ENCODE measurements around the gene PHLPP2.

PHLPP2 gene

GRCh38 chr16:71724320-71724751, at the start of gene PHLPP2:
TSS of gene PHLPP2 (minus strand) at chr16:71724701. CDS start at chr16:71714795, 9,906 bp downstream.
- no peak for DNase-seq

- no peak for DNase-seq
Measured at GRCh38 chr16:71771571-71771970, 47.1 kb upstream of the PHLPP2 start.

- DNase-seq = no peak
Measured at GRCh38 chr16:71769222-71769621, 44.7 kb upstream of the PHLPP2 start.

GRCh38 chr16:71767060-71767900, 42.8 kb upstream of the PHLPP2 start:
- DNase-seq = no peak

- DNase-seq = no peak
Measured at GRCh38 chr16:71762186-71762585, 37.7 kb upstream of the PHLPP2 start.

- no peak for DNase-seq
Measured at GRCh38 chr16:71761097-71761496, 36.6 kb upstream of the PHLPP2 start.

- DNase-seq = no peak
Measured at GRCh38 chr16:71758293-71758760, 33.8 kb upstream of the PHLPP2 start.

GRCh38 chr16:71754652-71755051, 30.2 kb upstream of the PHLPP2 start:
- no peak for DNase-seq

GRCh38 chr16:71754108-71754507, 29.6 kb upstream of the PHLPP2 start:
- DNase-seq = no peak

- DNase-seq = no peak
Measured at GRCh38 chr16:71748226-71748625, 23.7 kb upstream of the PHLPP2 start.

GRCh38 chr16:71746442-71747046, 22.0 kb upstream of the PHLPP2 start:
- peak; percentile 20 to 27 for DNase-seq

GRCh38 chr16:71738855-71739254, 14.4 kb upstream of the PHLPP2 start:
- no peak for DNase-seq

- DNase-seq = no peak
Measured at GRCh38 chr16:71737501-71737900, 13.0 kb upstream of the PHLPP2 start.

GRCh38 chr16:71734511-71734910, 10.0 kb upstream of the PHLPP2 start:
- no peak for DNase-seq

GRCh38 chr16:71732587-71732986, 8.1 kb upstream of the PHLPP2 start:
- DNase-seq = no peak

- no peak for DNase-seq
Measured at GRCh38 chr16:71727551-71728324, 3.2 kb upstream of the PHLPP2 start.

- no peak for DNase-seq
Measured at GRCh38 chr16:71726476-71727315, 2.2 kb upstream of the PHLPP2 start.

GRCh38 chr16:71723537-71724319, 773 bp downstream of the PHLPP2 start:
- DNase-seq = peak; percentile 54 to 66

GRCh38 chr16:71722801-71723536, 1.5 kb downstream of the PHLPP2 start:
- DNase-seq = peak; percentile 65 to 74

GRCh38 chr16:71721066-71721740, 3.3 kb downstream of the PHLPP2 start:
- no peak for DNase-seq

Data from NCI-H2081 (cell line).